K562 (cell line): ENCODE measurements around the gene KISS1. TPM values are rescaled to one million over a fixed set of nuclear protein-coding genes. Genes with fewer than 3 reads are reported as not detected.

Source experiments
- ATAC-seq: fragments of 200-7000 bp; cut with Tn5 transposase; 3 replicates; pipeline ENCODE4 v1.9.1; 2020; ENCODE audit warnings: moderate library complexity
- BruUV-seq: library from RNA; stranded (reverse); fragments of 400-500 nt; replicated peaks from 2 replicates; lab custom pipeline; 2021; lab: Mats Ljungman, UMichigan
- CTCF ChIA-PET: fragments of 300-600 bp; formaldehyde crosslinking; extraction: SDS; loops from one replicate; lab custom pipeline; 2021; ENCODE audit warnings: low intra/inter-chr PET ratio; lab: Yijun Ruan, JAX
- POLR2A ChIA-PET: fragments of 300-600, 350-650 bp; sonication (Branson Sonifier 250); formaldehyde crosslinking; extraction: SDS; loops from one replicate; lab custom pipeline; 2021; ENCODE audit warnings: antibody characterized with exemption, inconsistent platforms; lab: Yijun Ruan, JAX
- DNase-seq, 4 experiments: peaks; one replicate each; pipeline versions ENCODE4 v3.0.0 to v3.0.0-alpha.2; 2011 to 2018; ENCODE audit warnings: low spot score in 3 of 4, mixed read lengths in 3 of 4; ENCODE audit errors: extremely low read depth in 1 of 4
- FAIRE-seq: peaks from 2 replicates; lab custom pipeline; 2011; peaks lifted over from hg19 to GRCh38; lab: Jason Lieb, UNC
- H2AFZ ChIP-seq: 2 replicates; pipeline ENCODE4 v1.6.0; 2011; ENCODE audit warnings: low read depth, low read length, control low read depth, inconsistent platforms
- H3K27ac ChIP-seq: fragments of 200-600 bp; 3 replicates; pipeline ENCODE4 v1.8.0; 2011; ENCODE audit warnings: low read depth, mild to moderate bottlenecking, control low read depth, inconsistent platforms, low read length, moderate library complexity, mixed read lengths; ENCODE audit errors: extremely low read depth
- H3K27me3 ChIP-seq, 2 experiments: fragments of 300-600 bp in 1 of 2; 2 replicates in 1 of 2; 3 replicates in 1 of 2; pipeline versions ENCODE4 v1.6.0 to v1.8.0; 2011; ENCODE audit warnings: inconsistent platforms in 2 of 2, low read length in 2 of 2, mild to moderate bottlenecking in 1 of 2, mixed read lengths in 1 of 2, moderate library complexity in 1 of 2; ENCODE audit not compliant: control insufficient read depth in 2 of 2, insufficient read depth in 2 of 2
- H3K36me3 ChIP-seq: fragments of 300-600 bp; 3 replicates; pipeline ENCODE4 v1.8.0; 2011; ENCODE audit warnings: mild to moderate bottlenecking, low read length, inconsistent platforms; ENCODE audit not compliant: control insufficient read depth, insufficient read depth
- H3K4me1 ChIP-seq, 2 experiments: fragments of 200-600 bp in 1 of 2; replicated peaks in 1 of 2; 2 replicates in 1 of 2; 3 replicates in 1 of 2; pipeline versions ENCODE4 v1.5.1 to v1.8.0; 2011; ENCODE audit warnings: inconsistent platforms in 2 of 2, low read length in 2 of 2, mild to moderate bottlenecking in 1 of 2, mixed read lengths in 1 of 2, moderate library complexity in 1 of 2; ENCODE audit not compliant: control insufficient read depth in 2 of 2, insufficient read depth in 2 of 2
- H3K4me2 ChIP-seq: 2 replicates; pipeline ENCODE4 v1.6.1; 2011; ENCODE audit warnings: low read length, control low read depth, inconsistent platforms, mixed read lengths; ENCODE audit not compliant: insufficient read depth
- H3K4me3 ChIP-seq: fragments of 200-600 bp; sonication (generic), shearing (Covaris generic); 2 replicates; pipeline ENCODE4 v1.5.1; 2016; ENCODE audit warnings: control low read depth, inconsistent platforms
- H3K79me2 ChIP-seq: fragments of 200-600 bp; 3 replicates; pipeline ENCODE4 v1.8.0; 2011; ENCODE audit warnings: low read length, inconsistent platforms; ENCODE audit not compliant: control insufficient read depth, insufficient read depth
- H3K9ac ChIP-seq, 2 experiments: 2 replicates each; pipeline versions ENCODE4 v1.6.0 to v1.6.1; 2011; ENCODE audit warnings: low read depth in 2 of 2, low read length in 2 of 2, control low read depth in 1 of 2, inconsistent platforms in 1 of 2, mild to moderate bottlenecking in 1 of 2, mixed read lengths in 1 of 2; ENCODE audit not compliant: insufficient read depth in 1 of 2
- H3K9me1 ChIP-seq: one replicate; pipeline ENCODE4 v1.6.0; 2011; ENCODE audit warnings: inconsistent platforms, mild to moderate bottlenecking, low read length, moderate library complexity; ENCODE audit not compliant: control insufficient read depth, insufficient read depth
- H3K9me3 ChIP-seq: replicated peaks from 2 replicates; pipeline ENCODE4 v1.5.1; 2011; ENCODE audit warnings: low read depth, low read length, inconsistent platforms; ENCODE audit not compliant: control insufficient read depth, insufficient read depth
- H4K20me1 ChIP-seq: replicated peaks from 2 replicates; pipeline ENCODE4 v1.6.1; 2011; ENCODE audit warnings: low read length, inconsistent platforms, mixed read lengths; ENCODE audit not compliant: control insufficient read depth, insufficient read depth
- ELF2 ChIP-seq: fragments of 250-450 bp; sonication (Bioruptor Pico); IDR thresholded peaks from 2 replicates; pipeline ENCODE4 v1.5.0; 2021; ENCODE audit warnings: mild to moderate bottlenecking
- MCM7 ChIP-seq, 2 experiments: fragments of 450-650 bp; IDR thresholded peaks; 2 replicates each; pipeline ENCODE4 v1.6.1; 2016 to 2018
- NCOA2 ChIP-seq, 2 experiments: fragments of 450-650 bp; IDR thresholded peaks; 2 replicates each; pipeline ENCODE4 v1.6.1; 2018; ENCODE audit warnings: mild to moderate bottlenecking in 2 of 2, moderate library complexity in 1 of 2; ENCODE audit not compliant: partially characterized antibody in 2 of 2
- NFE2L1 ChIP-seq: fragments of 450-650 bp; IDR thresholded peaks from 2 replicates; pipeline ENCODE4 v1.6.1; 2016; ENCODE audit warnings: missing genetic modification characterization, low read depth, mild to moderate bottlenecking, missing compliant biosample characterization, moderate library complexity, borderline replicate concordance
- PHF8 ChIP-seq: fragments of 200-600 bp; sonication (generic); IDR thresholded peaks from 2 replicates; pipeline ENCODE4 v1.6.1; 2012; ENCODE audit warnings: mixed run types, mild to moderate bottlenecking, inconsistent platforms, low read length, moderate library complexity, borderline replicate concordance
- PURB ChIP-seq: sonication (generic); formaldehyde crosslinking; IDR thresholded peaks from 2 replicates; pipeline ENCODE4 v1.9.0; 2021; ENCODE audit warnings: low read depth, mild to moderate bottlenecking, missing genetic modification reagents
- SMARCB1 ChIP-seq: IDR thresholded peaks from 2 replicates; pipeline ENCODE4 v1.6.1; 2011; ENCODE audit warnings: improper control_type of control experiment, low read depth; ENCODE audit not compliant: insufficient read length
- ZBTB7A ChIP-seq: IDR thresholded peaks from 2 replicates; pipeline ENCODE4 v1.6.1; 2011; ENCODE audit warnings: low read depth, mild to moderate bottlenecking, low read length, moderate library complexity, borderline replicate concordance; ENCODE audit not compliant: control insufficient read depth
- ZNF232 ChIP-seq: sonication (generic); formaldehyde crosslinking; IDR thresholded peaks from 2 replicates; pipeline ENCODE4 v1.8.0; 2022; ENCODE audit warnings: mild to moderate bottlenecking, missing genetic modification reagents
- ZNF518B ChIP-seq: fragments of 250-450 bp; sonication (Bioruptor Pico); IDR thresholded peaks from 2 replicates; pipeline ENCODE4 v1.5.0; 2021; ENCODE audit warnings: mild to moderate bottlenecking, moderate library complexity
- ZZZ3 ChIP-seq: fragments of 450-650 bp; IDR thresholded peaks from 2 replicates; pipeline ENCODE4 v1.6.1; 2016; ENCODE audit warnings: antibody characterized with exemption, mild to moderate bottlenecking, moderate library complexity
- WGBS: fragments of 100-300 bp; shearing (Covaris generic); methylation state at CpG from one replicate; pipeline ENCODE4 v1.1.6; 2016; ENCODE audit warnings: low coverage, mixed read lengths; ENCODE audit not compliant: insufficient coverage; ENCODE audit errors: missing lambda C conversion rate; 5-methylcytosine and 5-hydroxymethylcytosine counted together
- in situ Hi-C: fragments of 300-500 bp; cut with MboI; formaldehyde crosslinking; loops from 4 replicates; pipeline ENCODE4 v1.15.0; 2018; ENCODE audit warnings: inconsistent platforms, mixed read lengths
- intact Hi-C: fragments of 100-400 bp; cut with micrococcal nuclease; formaldehyde crosslinking; loops from 2 replicates; pipeline ENCODE4 v1.14.2; 2022
- polyA plus RNA-seq, 8 experiments: library from polyadenylated mRNA; depleted of rRNA in 4 of 8; stranded (reverse) in 5 of 8; unstranded in 3 of 8; fragments of >200 nt; fragmentation: Nextera tagmentation in 2 of 8; fragmentation: Illumina TruSeq in 1 of 8; extraction: Ambion mirVana in 2 of 8; extraction: Trizol in 1 of 8; gene quantifications; 2 replicates each; pipeline versions ENCODE4 v1.2.1 to v1.2.3, GENCODE V29; 2011 to 2014; ENCODE audit warnings: inconsistent platforms in 1 of 8, missing spikeins in 1 of 8
- total RNA-seq, 7 experiments: library from RNA; depleted of rRNA in 6 of 7; stranded (reverse); fragments of >200 nt in 6 of 7; fragmentation: Illumina TruSeq in 2 of 7; extraction: Trizol in 2 of 7; gene quantifications; 2 replicates each; pipeline versions ENCODE4 v1.2.1 to v1.2.3, GENCODE V29; 2011 to 2021; ENCODE audit warnings: low replicate concordance in 1 of 7
- TF ChIP-seq, protein P1 (sequence below): fragments of 250-450 bp; sonication (Bioruptor Pico); IDR thresholded peaks from 2 replicates; pipeline ENCODE4 v1.5.0; 2022; ENCODE audit warnings: mild to moderate bottlenecking
- TF ChIP-seq, protein P2 (sequence below): fragments of 250-450 bp; sonication (Bioruptor Pico); IDR thresholded peaks from 2 replicates; pipeline ENCODE4 v1.8.0; 2022; ENCODE audit warnings: inconsistent platforms, mild to moderate bottlenecking, moderate library complexity, borderline replicate concordance

The KISS1 gene
- total and polyA plus RNA-seq, 9 of the 15 experiments (the other 6 are each of a cell fraction or from before 2014, with no cell fraction given): 0.31 TPM; not detected in 8

- TF ChIP-seq ZBTB7A: no peak
- TF ChIP-seq SMARCB1: no peak
Observed at GRCh38 chr1:204196068-204196795, at the start of gene KISS1 (continued).

- ChIA-PET CTCF (no interaction called here), POLR2A (interaction anchor here (1.3 kb wide), 1 partner anchor 11 kb away, joined by 3 read pairs; no protein-coding TSS in a partner anchor)
- no peak overlapping the region for H2AFZ ChIP-seq
- ATAC-seq (no peak), FAIRE-seq (no peak), DNase-seq (no peak)
- H3K4me3 ChIP-seq: no peak overlapping the region
- no peaks in the 10 kb centered on the region for H3K79me2 ChIP-seq
- in situ Hi-C loops (no loop called here), intact Hi-C loops (no loop called here)
- peaks cover 4% of the 10 kb centered on the region; the same call in 1 of the 2 replicates for H4K20me1 ChIP-seq
- no peak overlapping the region for H3K27ac ChIP-seq
- no TSS peak for BruUV-seq
- peaks cover 18 to 51% of the 10 kb centered on the region in 2 experiments; a peak in 4 of 5 replicates for H3K27me3 ChIP-seq
- WGBS: 0% methylated on average over 10 of the region's 10 CpGs
- no peaks in the 10 kb centered on the region for H3K9me3 ChIP-seq
- no peak overlapping the region for H3K4me2 ChIP-seq
- H3K4me1 ChIP-seq: no peaks in the 10 kb centered on the region
- no peaks in the 10 kb centered on the region for H3K9me1 ChIP-seq
- no peaks in the 10 kb centered on the region for H3K36me3 ChIP-seq
- H3K9ac ChIP-seq: no peak overlapping the region
- TF ChIP-seq, protein P1, sequence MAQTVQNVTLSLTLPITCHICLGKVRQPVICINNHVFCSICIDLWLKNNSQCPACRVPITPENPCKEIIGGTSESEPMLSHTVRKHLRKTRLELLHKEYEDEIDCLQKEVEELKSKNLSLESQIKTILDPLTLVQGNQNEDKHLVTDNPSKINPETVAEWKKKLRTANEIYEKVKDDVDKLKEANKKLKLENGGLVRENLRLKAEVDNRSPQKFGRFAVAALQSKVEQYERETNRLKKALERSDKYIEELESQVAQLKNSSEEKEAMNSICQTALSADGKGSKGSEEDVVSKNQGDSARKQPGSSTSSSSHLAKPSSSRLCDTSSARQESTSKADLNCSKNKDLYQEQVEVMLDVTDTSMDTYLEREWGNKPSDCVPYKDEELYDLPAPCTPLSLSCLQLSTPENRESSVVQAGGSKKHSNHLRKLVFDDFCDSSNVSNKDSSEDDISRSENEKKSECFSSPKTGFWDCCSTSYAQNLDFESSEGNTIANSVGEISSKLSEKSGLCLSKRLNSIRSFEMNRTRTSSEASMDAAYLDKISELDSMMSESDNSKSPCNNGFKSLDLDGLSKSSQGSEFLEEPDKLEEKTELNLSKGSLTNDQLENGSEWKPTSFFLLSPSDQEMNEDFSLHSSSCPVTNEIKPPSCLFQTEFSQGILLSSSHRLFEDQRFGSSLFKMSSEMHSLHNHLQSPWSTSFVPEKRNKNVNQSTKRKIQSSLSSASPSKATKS (CRISPR knock-in tag): no peak
- TF ChIP-seq ZZZ3 (no peak), ZNF518B (no peak), NCOA2 (IDR thresholded peaks at IDR 0.05; ENCODE audit: partially characterized antibody in 2 of 2) (no peak), MCM7 (IDR thresholded peaks at IDR 0.05) (no peak), ZNF232 (no peak), ELF2 (CRISPR knock-in tag) (no peak), NFE2L1 (tag) (no peak), PHF8 (no peak), PURB (CRISPR knock-in tag) (no peak)
- TF ChIP-seq, protein P2, sequence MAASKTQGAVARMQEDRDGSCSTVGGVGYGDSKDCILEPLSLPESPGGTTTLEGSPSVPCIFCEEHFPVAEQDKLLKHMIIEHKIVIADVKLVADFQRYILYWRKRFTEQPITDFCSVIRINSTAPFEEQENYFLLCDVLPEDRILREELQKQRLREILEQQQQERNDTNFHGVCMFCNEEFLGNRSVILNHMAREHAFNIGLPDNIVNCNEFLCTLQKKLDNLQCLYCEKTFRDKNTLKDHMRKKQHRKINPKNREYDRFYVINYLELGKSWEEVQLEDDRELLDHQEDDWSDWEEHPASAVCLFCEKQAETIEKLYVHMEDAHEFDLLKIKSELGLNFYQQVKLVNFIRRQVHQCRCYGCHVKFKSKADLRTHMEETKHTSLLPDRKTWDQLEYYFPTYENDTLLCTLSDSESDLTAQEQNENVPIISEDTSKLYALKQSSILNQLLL (CRISPR knock-in tag): no peak
Observed at GRCh38 chr1:204242920-204243319, 46.6 kb upstream of the KISS1 start.
